Liver (tissue), 9 donors: ENCODE results near the gene APIP. TPM values are rescaled to one million over a fixed set of nuclear protein-coding genes. Genes with fewer than 3 reads are reported as not detected.

Experiments used
- DNase-seq: peaks from one replicate; pipeline ENCODE4 v3.0.0-alpha.2; 2017; ENCODE audit warnings: low spot score
- H3K27ac ChIP-seq, 2 donors: one replicate each; pipeline ENCODE4 v1.7.0; 2013; ENCODE audit warnings: inconsistent platforms in 2 of 2, low read length in 2 of 2, control low read depth in 1 of 2, low read depth in 1 of 2, mild to moderate bottlenecking in 1 of 2
- H3K27me3 ChIP-seq, 4 donors: one replicate each; pipeline versions ENCODE4 v1.6.1 to v1.7.0; 2013; ENCODE audit warnings: low read length in 3 of 4, inconsistent platforms in 1 of 4, mild to moderate bottlenecking in 1 of 4, moderate library complexity in 1 of 4; ENCODE audit not compliant: control insufficient read depth in 4 of 4, insufficient read depth in 4 of 4
- H3K36me3 ChIP-seq, 4 donors: one replicate each; pipeline versions ENCODE4 v1.6.1 to v1.7.0; 2013; ENCODE audit warnings: low read length in 3 of 4, mild to moderate bottlenecking in 3 of 4, low read depth in 1 of 4, moderate library complexity in 1 of 4; ENCODE audit not compliant: control insufficient read depth in 4 of 4, insufficient read depth in 3 of 4
- H3K4me1 ChIP-seq, 4 donors: one replicate each; pipeline versions ENCODE4 v1.6.1 to v1.7.0; 2013; ENCODE audit warnings: low read length in 3 of 4, mild to moderate bottlenecking in 3 of 4, moderate library complexity in 1 of 4; ENCODE audit not compliant: control insufficient read depth in 4 of 4, insufficient read depth in 4 of 4
- H3K4me3 ChIP-seq, 3 donors: one replicate each; pipeline versions ENCODE4 v1.6.1 to v1.7.0; 2013; ENCODE audit warnings: low read length in 3 of 3, control low read depth in 1 of 3, low read depth in 1 of 3, mild to moderate bottlenecking in 1 of 3
- H3K9ac ChIP-seq, 2 donors: one replicate each; pipeline ENCODE4 v1.7.0; 2013; ENCODE audit warnings: low read length in 2 of 2, mild to moderate bottlenecking in 2 of 2, moderate library complexity in 2 of 2, control low read depth in 1 of 2, low read depth in 1 of 2
- H3K9me3 ChIP-seq, 4 donors: one replicate each; pipeline versions ENCODE4 v1.6.1 to v1.7.0; 2013; ENCODE audit warnings: low read length in 3 of 4; ENCODE audit not compliant: control insufficient read depth in 4 of 4
- ATF3 ChIP-seq: IDR thresholded peaks from 2 replicates; pipeline ENCODE4 v1.6.1; 2016; ENCODE audit warnings: antibody characterized with exemption
- CTCF ChIP-seq: fragments of 150-350 bp; IDR thresholded peaks from 2 replicates; pipeline ENCODE4 v1.5.1; 2017; ENCODE audit warnings: improper control_type of control experiment, low read depth, low read length; ENCODE audit not compliant: missing input control
- FOXA2 ChIP-seq: IDR thresholded peaks from 2 replicates; pipeline ENCODE4 v1.6.1; 2016; ENCODE audit warnings: antibody characterized with exemption
- GABPA ChIP-seq, 2 donors: IDR thresholded peaks in 1 of 2; conservative IDR thresholded peaks in 1 of 2; 2 replicates each; pipeline ENCODE4 v1.6.1; 2016; ENCODE audit warnings: antibody characterized with exemption in 2 of 2, mild to moderate bottlenecking in 1 of 2, moderate library complexity in 1 of 2
- HNF4A ChIP-seq, 2 donors: conservative IDR thresholded peaks; 2 replicates each; pipeline ENCODE4 v1.6.1; 2016; ENCODE audit warnings: antibody characterized with exemption in 2 of 2, mild to moderate bottlenecking in 2 of 2
- MAX ChIP-seq: IDR thresholded peaks from 2 replicates; pipeline ENCODE4 v1.6.1; 2016; ENCODE audit warnings: antibody characterized with exemption
- REST ChIP-seq: IDR thresholded peaks from 2 replicates; pipeline ENCODE4 v1.6.1; 2016; ENCODE audit warnings: antibody characterized with exemption, mild to moderate bottlenecking
- RXRA ChIP-seq, 2 donors: IDR thresholded peaks; 2 replicates each; pipeline ENCODE4 v1.6.1; 2017 to 2018; ENCODE audit warnings: antibody characterized with exemption in 2 of 2, mild to moderate bottlenecking in 1 of 2
- SP1 ChIP-seq: IDR thresholded peaks from 2 replicates; pipeline ENCODE4 v1.6.1; 2018; ENCODE audit warnings: antibody characterized with exemption, mild to moderate bottlenecking
- TAF1 ChIP-seq: conservative IDR thresholded peaks from 2 replicates; pipeline ENCODE4 v1.6.1; 2016; ENCODE audit warnings: antibody characterized with exemption, mild to moderate bottlenecking
- YY1 ChIP-seq: IDR thresholded peaks from 2 replicates; pipeline ENCODE4 v1.6.1; 2016; ENCODE audit warnings: antibody characterized with exemption, mild to moderate bottlenecking
- ZBTB33 ChIP-seq: IDR thresholded peaks from 2 replicates; pipeline ENCODE4 v1.6.1; 2016; ENCODE audit warnings: antibody characterized with exemption
- WGBS: extraction: QIAGEN DNeasy Blood & Tissue Kit; methylation state at CpG from one replicate; pipeline ENCODE4 v1.1.7; 2013; 5-methylcytosine and 5-hydroxymethylcytosine counted together
- polyA plus RNA-seq, 2 donors: library from polyadenylated mRNA; stranded (reverse) in 1 of 2; unstranded in 1 of 2; fragments of 200-250 nt in 1 of 2; fragments of >200 nt in 1 of 2; fragmentation: Nextera tagmentation in 1 of 2; extraction: Ambion mirVana in 1 of 2; gene quantifications; one replicate each; pipeline versions ENCODE4 v1.2.1 to v1.2.3, GENCODE V29; 2013 to 2015
- total RNA-seq, 2 donors: library from RNA; depleted of rRNA; stranded (reverse); fragments of >200 nt; gene quantifications; one replicate each; pipeline ENCODE4 v1.2.3, GENCODE V29; 2014
- donor health status: healthy.
- donor health status: healthy.
- donor health status: healthy.
- donor health status: healthy.
- donor health status: healthy.

The APIP gene
- total and polyA plus RNA-seq, 4 donors = 13.4 to 26.3 (median 16.5) TPM

GRCh38 chr11:34928960-34929680, 12.9 kb upstream of the APIP start:
- Histone ChIP-seq H3K4me1 (peaks cover 5 to 26% (median 15%) of the 10 kb centered on the region in 4 donors), H3K4me3 (no peak overlapping the region), H3K27me3 (no peaks in the 10 kb centered on the region), H3K9ac (no peak overlapping the region), H3K36me3 (peaks cover 0 to 6% (median 5%) of the 10 kb centered on the region in 4 donors), H3K27ac (no peak overlapping the region), H3K9me3 (no peaks in the 10 kb centered on the region)
- DNase-seq = no peak
- WGBS = 85% methylated on average over 7 of the region's 7 CpGs
- no peak for TF ChIP-seq RXRA (IDR thresholded peaks at IDR 0.05)
- TF ChIP-seq SP1 = no peak
- no peak for TF ChIP-seq ATF3
- no peak for TF ChIP-seq REST
- no peak for TF ChIP-seq FOXA2
- TF ChIP-seq ZBTB33 = no peak
- TF ChIP-seq CTCF = no peak
- TF ChIP-seq TAF1 = no peak
- no peak for TF ChIP-seq GABPA (IDR thresholded peaks at IDR 0.05 in 1 of 2, conservative IDR thresholded peaks at IDR 0.05 in 1 of 2)
- no peak for TF ChIP-seq MAX
- no peak for TF ChIP-seq HNF4A (conservative IDR thresholded peaks at IDR 0.05)

- Histone ChIP-seq H3K9me3 (no peaks in the 10 kb centered on the region), H3K4me1 (peaks cover 6 to 26% (median 15%) of the 10 kb centered on the region in 4 donors), H3K27me3 (no peaks in the 10 kb centered on the region), H3K4me3 (no peak overlapping the region), H3K27ac (no peak overlapping the region), H3K9ac (no peak overlapping the region), H3K36me3 (peaks cover 0 to 6% (median 4%) of the 10 kb centered on the region in 4 donors)
- no peak for DNase-seq
- TF ChIP-seq YY1 = no peak
- no peak for TF ChIP-seq CTCF
- no peak for TF ChIP-seq ATF3
- no peak for TF ChIP-seq MAX
- TF ChIP-seq RXRA (IDR thresholded peaks at IDR 0.05) = no peak
- WGBS = 83% methylated on average over 3 of the region's 3 CpGs
Observed at GRCh38 chr11:34928268-34928959, 12.2 kb upstream of the APIP start.
